Progenitor cell of endocrine pancreas (in vitro differentiated cells): Measurements from ENCODE around the gene SAMD4B. TPM values are rescaled to one million over a fixed set of nuclear protein-coding genes. Genes with fewer than 3 reads are reported as not detected.
"Not testable (repeated sequence)": the region's sequence is repeated elsewhere in the genome, so short reads cannot be mapped to it uniquely, and the experiment has no call there.

Experiments used
- DNase-seq: peaks from one replicate; pipeline ENCODE4 v3.0.0; 2021; ENCODE audit warnings: low spot score; ENCODE audit not compliant: unreplicated experiment
- H3K27ac Mint-ChIP-seq: 2 replicates; pipeline ENCODE4 v1.8.0; 2021; ENCODE audit warnings: mild to moderate bottlenecking, moderate library complexity, mixed read lengths
- H3K27me3 Mint-ChIP-seq: 2 replicates; pipeline ENCODE4 v1.8.0; 2021; ENCODE audit warnings: mixed read lengths
- H3K36me3 Mint-ChIP-seq: 2 replicates; pipeline ENCODE4 v1.8.0; 2022; ENCODE audit warnings: mixed read lengths; ENCODE audit not compliant: insufficient read depth
- H3K4me1 Mint-ChIP-seq: 2 replicates; pipeline ENCODE4 v1.8.0; 2021; ENCODE audit warnings: low read depth, mixed read lengths
- H3K4me3 Mint-ChIP-seq: 2 replicates; pipeline ENCODE4 v1.8.0; 2021; ENCODE audit warnings: low read depth, mild to moderate bottlenecking, moderate library complexity, mixed read lengths
- H3K9me3 Mint-ChIP-seq: 2 replicates; pipeline ENCODE4 v1.8.0; 2021; ENCODE audit warnings: low read depth, mixed read lengths
- total RNA-seq: library from RNA; stranded (reverse); gene quantifications from 2 replicates; pipeline ENCODE4 v1.2.1, GENCODE V29; 2021
- TF ChIP-seq, protein P1 (sequence below): fragments of 200-600 bp; sonication (generic); IDR thresholded peaks from one replicate; pipeline ENCODE4 v1.5.0; 2021; ENCODE audit warnings: antibody characterized with exemption, mild to moderate bottlenecking; ENCODE audit not compliant: unreplicated experiment

SAMD4B gene
- total RNA-seq, 1 donor from 2014 or later = 152 TPM

- H3K27ac Mint-ChIP-seq = no peak overlapping the region
- DNase-seq = no peak
- no peaks in the 10 kb centered on the region for H3K4me1 Mint-ChIP-seq
- no peaks in the 10 kb centered on the region for H3K9me3 Mint-ChIP-seq
- H3K27me3 Mint-ChIP-seq = peaks cover 6% of the 10 kb centered on the region
- no peaks in the 10 kb centered on the region for H3K36me3 Mint-ChIP-seq
- H3K4me3 Mint-ChIP-seq = no peak overlapping the region
- TF ChIP-seq, protein P1, sequence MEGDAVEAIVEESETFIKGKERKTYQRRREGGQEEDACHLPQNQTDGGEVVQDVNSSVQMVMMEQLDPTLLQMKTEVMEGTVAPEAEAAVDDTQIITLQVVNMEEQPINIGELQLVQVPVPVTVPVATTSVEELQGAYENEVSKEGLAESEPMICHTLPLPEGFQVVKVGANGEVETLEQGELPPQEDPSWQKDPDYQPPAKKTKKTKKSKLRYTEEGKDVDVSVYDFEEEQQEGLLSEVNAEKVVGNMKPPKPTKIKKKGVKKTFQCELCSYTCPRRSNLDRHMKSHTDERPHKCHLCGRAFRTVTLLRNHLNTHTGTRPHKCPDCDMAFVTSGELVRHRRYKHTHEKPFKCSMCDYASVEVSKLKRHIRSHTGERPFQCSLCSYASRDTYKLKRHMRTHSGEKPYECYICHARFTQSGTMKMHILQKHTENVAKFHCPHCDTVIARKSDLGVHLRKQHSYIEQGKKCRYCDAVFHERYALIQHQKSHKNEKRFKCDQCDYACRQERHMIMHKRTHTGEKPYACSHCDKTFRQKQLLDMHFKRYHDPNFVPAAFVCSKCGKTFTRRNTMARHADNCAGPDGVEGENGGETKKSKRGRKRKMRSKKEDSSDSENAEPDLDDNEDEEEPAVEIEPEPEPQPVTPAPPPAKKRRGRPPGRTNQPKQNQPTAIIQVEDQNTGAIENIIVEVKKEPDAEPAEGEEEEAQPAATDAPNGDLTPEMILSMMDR = no peak
Measured at GRCh38 chr19:39334444-39334976, 7.7 kb upstream of the SAMD4B start.

GRCh38 chr19:39335168-39335548 lies 7.1 kb upstream of the SAMD4B start:
- Mint-ChIP-seq H3K9me3 (no peaks in the 10 kb centered on the region), H3K27ac (no peak overlapping the region), H3K4me3 (no peak overlapping the region), H3K4me1 (no peaks in the 10 kb centered on the region), H3K27me3 (peaks cover 6% of the 10 kb centered on the region), H3K36me3 (no peaks in the 10 kb centered on the region)
- TF ChIP-seq, protein P1 = no peak
- no peak for DNase-seq

DNA sequence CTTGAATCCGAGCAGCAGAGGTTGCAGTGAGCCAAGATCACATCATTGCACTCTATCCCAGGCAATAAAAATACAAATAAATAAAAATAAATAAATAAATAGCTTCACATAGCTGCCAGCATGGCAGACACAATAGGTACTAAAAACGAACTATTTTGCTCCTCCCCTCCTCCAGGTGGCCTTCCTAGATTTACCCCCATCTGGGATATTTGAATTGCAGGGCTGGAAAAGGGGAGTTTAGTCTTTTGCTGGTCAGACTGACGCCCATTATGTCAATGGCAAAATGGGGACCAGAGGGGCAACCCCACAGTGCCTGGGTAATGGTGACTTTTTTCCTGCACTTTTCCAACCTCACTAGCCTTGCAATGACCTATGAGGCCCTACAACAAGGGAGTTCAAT lies 5.7 kb upstream of the SAMD4B start:
- H3K4me1 Mint-ChIP-seq = peaks cover 8% of the 10 kb centered on the region
- no peaks in the 10 kb centered on the region for H3K9me3 Mint-ChIP-seq
- TF ChIP-seq, protein P1 = no peak
- H3K4me3 Mint-ChIP-seq = no peak overlapping the region
- peaks cover 6% of the 10 kb centered on the region for H3K27me3 Mint-ChIP-seq
- H3K27ac Mint-ChIP-seq = no peak overlapping the region
- DNase-seq = no peak
- H3K36me3 Mint-ChIP-seq = no peaks in the 10 kb centered on the region

GRCh38 chr19:39339674-39340073 lies 2.5 kb upstream of the SAMD4B start:
- Mint-ChIP-seq H3K27ac (no peak overlapping the region), H3K4me3 (peak overlapping the region; percentile 93), H3K9me3 (no peaks in the 10 kb centered on the region), H3K4me1 (peaks cover 26% of the 10 kb centered on the region), H3K36me3 (peaks cover 3% of the 10 kb centered on the region), H3K27me3 (peaks cover 6% of the 10 kb centered on the region)
- no peak for DNase-seq
- TF ChIP-seq, protein P1 = no peak

DNA sequence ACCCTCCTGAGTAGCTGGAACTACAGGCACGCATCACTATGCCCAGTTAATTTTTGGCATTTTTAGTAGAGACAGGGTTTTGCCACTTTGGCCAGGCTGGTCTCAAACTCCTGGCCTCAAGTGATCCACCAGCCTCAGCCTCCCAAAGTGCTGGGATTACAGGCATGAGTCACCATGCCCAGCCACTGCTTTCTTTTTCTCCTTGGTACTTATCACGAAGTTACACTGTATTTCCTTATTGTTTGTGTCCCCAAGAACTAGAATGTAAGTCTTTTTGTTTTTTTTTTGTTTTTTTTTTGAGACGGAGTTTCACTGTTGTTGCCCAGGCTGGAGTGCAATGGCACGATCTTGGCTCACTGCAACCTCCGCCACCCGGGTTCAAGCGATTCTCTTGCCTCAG lies 2.1 kb upstream of the SAMD4B start:
- H3K4me1 Mint-ChIP-seq = peaks cover 28% of the 10 kb centered on the region
- not testable (repeated sequence) for H3K27ac Mint-ChIP-seq, DNase-seq, H3K36me3 Mint-ChIP-seq, H3K9me3 Mint-ChIP-seq, H3K27me3 Mint-ChIP-seq
- peak overlapping the region; percentile 93 for H3K4me3 Mint-ChIP-seq

DNA sequence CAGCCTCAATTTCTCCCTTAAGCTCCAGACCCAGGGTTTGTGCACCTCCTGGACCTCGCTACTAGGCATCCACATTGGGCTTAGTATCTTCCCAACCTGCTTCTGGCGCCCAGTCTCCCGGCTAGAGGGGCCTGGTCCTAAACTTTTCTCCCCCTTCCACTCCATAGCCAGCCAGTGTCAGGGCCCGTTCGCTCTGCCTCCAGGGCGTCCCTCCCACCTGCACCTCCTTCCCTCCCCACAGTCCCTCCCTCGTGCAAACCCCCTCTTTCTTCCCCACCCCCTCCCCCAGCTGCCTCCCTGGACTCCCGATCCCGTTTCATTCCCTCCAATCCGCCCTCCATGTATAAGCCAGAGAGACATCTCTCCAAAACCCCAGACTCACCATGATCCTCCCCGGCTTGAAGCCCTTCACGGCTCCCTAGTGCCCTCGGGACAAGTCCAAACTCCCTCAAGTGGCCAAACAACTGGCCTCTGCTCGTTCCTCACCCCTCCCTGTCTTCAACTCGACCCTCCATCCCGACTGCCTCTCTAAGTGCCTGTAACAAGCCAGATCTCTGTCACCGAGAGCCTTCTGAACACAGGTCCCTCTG lies 997 bp upstream of the SAMD4B start:
- H3K27me3 Mint-ChIP-seq = peaks cover 3% of the 10 kb centered on the region
- TF ChIP-seq, protein P1 = no peak

More for the DNA sequence above, 997 bp upstream of the SAMD4B start:
- peak overlapping the region; percentile 93 for H3K4me3 Mint-ChIP-seq
- peak; percentile 19 for DNase-seq
- H3K9me3 Mint-ChIP-seq = no peaks in the 10 kb centered on the region
- peaks cover 3% of the 10 kb centered on the region for H3K36me3 Mint-ChIP-seq
- peaks cover 33% of the 10 kb centered on the region for H3K4me1 Mint-ChIP-seq
- H3K27ac Mint-ChIP-seq = peak overlapping the region; percentile 95
